Neural progenitor cell (in vitro differentiated cells): ENCODE data around the gene PDE3A. TPM values are rescaled to one million over a fixed set of nuclear protein-coding genes. Genes with fewer than 3 reads are reported as not detected.

ENCODE experiments used
- DNase-seq: peaks from one replicate; pipeline ENCODE4 v3.0.0-alpha.2; 2016; ENCODE audit warnings: low spot score
- H2AFZ ChIP-seq: fragments of 200-600 bp; sonication (generic); replicated peaks from 2 replicates; pipeline ENCODE4 v1.6.1; 2016; ENCODE audit warnings: antibody characterized with exemption
- H3F3A ChIP-seq: fragments of 200-600 bp; sonication (generic); 2 replicates; pipeline ENCODE4 v1.6.1; 2016; ENCODE audit warnings: antibody characterized with exemption, low read depth
- H3K27ac ChIP-seq: fragments of 200-600 bp; sonication (generic); 2 replicates; pipeline ENCODE4 v1.5.1; 2016; ENCODE audit warnings: mild to moderate bottlenecking
- H3K27me3 ChIP-seq: fragments of 200-600 bp; sonication (generic); 2 replicates; pipeline ENCODE4 v1.6.1; 2016; ENCODE audit warnings: mild to moderate bottlenecking, moderate library complexity
- H3K36me3 ChIP-seq: fragments of 200-600 bp; sonication (generic); 2 replicates; pipeline ENCODE4 v1.5.1; 2016
- H3K4me1 ChIP-seq: fragments of 200-600 bp; sonication (generic); 2 replicates; pipeline ENCODE4 v1.6.1; 2016; ENCODE audit warnings: mixed run types
- H3K4me2 ChIP-seq: fragments of 200-600 bp; sonication (generic); 2 replicates; pipeline ENCODE4 v1.6.1; 2016
- H3K4me3 ChIP-seq: fragments of 200-600 bp; sonication (generic); 2 replicates; pipeline ENCODE4 v1.5.1; 2016
- H3K79me2 ChIP-seq: fragments of 200-600 bp; sonication (generic); 2 replicates; pipeline ENCODE4 v1.6.1; 2016; ENCODE audit warnings: low read depth
- H3K9ac ChIP-seq: fragments of 200-600 bp; sonication (generic); 2 replicates; pipeline ENCODE4 v1.6.1; 2016
- H3K9me3 ChIP-seq: fragments of 200-600 bp; sonication (generic); 2 replicates; pipeline ENCODE4 v1.5.1; 2016; ENCODE audit warnings: low read depth
- H4K20me1 ChIP-seq: fragments of 200-600 bp; sonication (generic); 2 replicates; pipeline ENCODE4 v1.6.1; 2016; ENCODE audit warnings: low read depth
- H3K27ac Mint-ChIP-seq: 3 replicates; pipeline ENCODE4 v1.8.0; 2021; ENCODE audit warnings: mixed read lengths
- H3K27me3 Mint-ChIP-seq: 2 replicates; pipeline ENCODE4 v1.8.0; 2022; ENCODE audit warnings: low read depth, mild to moderate bottlenecking, inconsistent platforms, moderate library complexity, mixed read lengths; ENCODE audit not compliant: insufficient read depth
- H3K36me3 Mint-ChIP-seq: 3 replicates; pipeline ENCODE4 v1.8.0; 2021; ENCODE audit warnings: mixed read lengths
- H3K4me1 Mint-ChIP-seq: 3 replicates; pipeline ENCODE4 v1.8.0; 2021; ENCODE audit warnings: mixed read lengths
- H3K4me3 Mint-ChIP-seq: 3 replicates; pipeline ENCODE4 v1.8.0; 2021; ENCODE audit warnings: mild to moderate bottlenecking, moderate library complexity, mixed read lengths
- H3K9me3 Mint-ChIP-seq: 3 replicates; pipeline ENCODE4 v1.8.0; 2020; ENCODE audit warnings: mixed read lengths
- EZH2 ChIP-seq: fragments of 200-600 bp; sonication (generic); IDR thresholded peaks from 2 replicates; pipeline ENCODE4 v1.6.1; 2017; ENCODE audit warnings: antibody characterized with exemption, mild to moderate bottlenecking, moderate library complexity
- EZH2phosphoT487 ChIP-seq: fragments of 200-600 bp; sonication (generic); IDR thresholded peaks from 2 replicates; pipeline ENCODE4 v1.6.1; 2017; ENCODE audit warnings: antibody characterized with exemption
- total RNA-seq: library from RNA; depleted of rRNA; stranded (reverse); fragments of >200 nt; gene quantifications from 2 replicates; pipeline ENCODE4 v1.2.3, GENCODE V29; 2015; ENCODE audit warnings: low replicate concordance
- TF ChIP-seq, protein P1 (sequence below): fragments of 200-600 bp; sonication (generic); IDR thresholded peaks from 2 replicates; pipeline ENCODE4 v1.5.1; 2017; ENCODE audit warnings: antibody characterized with exemption, mild to moderate bottlenecking

PDE3A gene
- total RNA-seq, 1 donor from 2014 or later = 0.47 TPM

DNA sequence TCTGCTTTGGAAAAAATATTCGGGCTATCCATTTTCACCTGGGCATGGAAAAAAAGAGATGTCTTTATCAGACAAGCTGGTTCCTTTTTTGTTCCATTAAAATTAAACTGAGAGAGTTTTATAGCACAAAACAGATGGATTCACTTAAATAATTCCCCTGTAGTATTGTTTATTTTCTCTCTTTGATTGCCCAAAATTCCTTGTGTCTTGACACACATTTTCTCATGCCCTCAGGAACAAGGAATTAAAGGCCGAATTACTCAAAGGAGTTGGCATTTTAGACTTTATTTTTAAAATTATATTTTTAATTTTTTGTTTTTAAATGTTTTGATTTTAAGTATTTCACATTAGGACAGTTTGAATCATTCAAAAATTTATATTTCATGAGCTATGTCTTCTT lies 257.2 kb downstream of the PDE3A start:
- DNase-seq = no peak
- Mint-ChIP-seq H3K9me3 (no peaks in the 10 kb centered on the region), H3K4me3 (no peak overlapping the region), H3K27me3 (no peaks in the 10 kb centered on the region), H3K36me3 (no peaks in the 10 kb centered on the region), H3K27ac (no peak overlapping the region), H3K4me1 (peaks cover 12% of the 10 kb centered on the region)
- H4K20me1 ChIP-seq = no peaks in the 10 kb centered on the region
- H3K27me3 ChIP-seq = no peaks in the 10 kb centered on the region
- H3K4me3 ChIP-seq = no peak overlapping the region
- H3K9me3 ChIP-seq = no peaks in the 10 kb centered on the region
- H3K27ac ChIP-seq = no peak overlapping the region
- no peaks in the 10 kb centered on the region for H3F3A ChIP-seq
- H3K79me2 ChIP-seq = no peaks in the 10 kb centered on the region
- no peaks in the 10 kb centered on the region for H3K36me3 ChIP-seq
- no peak overlapping the region for H3K4me2 ChIP-seq
- peaks cover 10% of the 10 kb centered on the region for H3K4me1 ChIP-seq
- no peak for TF ChIP-seq EZH2
- no peak for TF ChIP-seq EZH2phosphoT487
- TF ChIP-seq, protein P1, sequence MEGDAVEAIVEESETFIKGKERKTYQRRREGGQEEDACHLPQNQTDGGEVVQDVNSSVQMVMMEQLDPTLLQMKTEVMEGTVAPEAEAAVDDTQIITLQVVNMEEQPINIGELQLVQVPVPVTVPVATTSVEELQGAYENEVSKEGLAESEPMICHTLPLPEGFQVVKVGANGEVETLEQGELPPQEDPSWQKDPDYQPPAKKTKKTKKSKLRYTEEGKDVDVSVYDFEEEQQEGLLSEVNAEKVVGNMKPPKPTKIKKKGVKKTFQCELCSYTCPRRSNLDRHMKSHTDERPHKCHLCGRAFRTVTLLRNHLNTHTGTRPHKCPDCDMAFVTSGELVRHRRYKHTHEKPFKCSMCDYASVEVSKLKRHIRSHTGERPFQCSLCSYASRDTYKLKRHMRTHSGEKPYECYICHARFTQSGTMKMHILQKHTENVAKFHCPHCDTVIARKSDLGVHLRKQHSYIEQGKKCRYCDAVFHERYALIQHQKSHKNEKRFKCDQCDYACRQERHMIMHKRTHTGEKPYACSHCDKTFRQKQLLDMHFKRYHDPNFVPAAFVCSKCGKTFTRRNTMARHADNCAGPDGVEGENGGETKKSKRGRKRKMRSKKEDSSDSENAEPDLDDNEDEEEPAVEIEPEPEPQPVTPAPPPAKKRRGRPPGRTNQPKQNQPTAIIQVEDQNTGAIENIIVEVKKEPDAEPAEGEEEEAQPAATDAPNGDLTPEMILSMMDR = no peak
- H3K9ac ChIP-seq = no peak overlapping the region
- H2AFZ ChIP-seq = no peak overlapping the region

DNA sequence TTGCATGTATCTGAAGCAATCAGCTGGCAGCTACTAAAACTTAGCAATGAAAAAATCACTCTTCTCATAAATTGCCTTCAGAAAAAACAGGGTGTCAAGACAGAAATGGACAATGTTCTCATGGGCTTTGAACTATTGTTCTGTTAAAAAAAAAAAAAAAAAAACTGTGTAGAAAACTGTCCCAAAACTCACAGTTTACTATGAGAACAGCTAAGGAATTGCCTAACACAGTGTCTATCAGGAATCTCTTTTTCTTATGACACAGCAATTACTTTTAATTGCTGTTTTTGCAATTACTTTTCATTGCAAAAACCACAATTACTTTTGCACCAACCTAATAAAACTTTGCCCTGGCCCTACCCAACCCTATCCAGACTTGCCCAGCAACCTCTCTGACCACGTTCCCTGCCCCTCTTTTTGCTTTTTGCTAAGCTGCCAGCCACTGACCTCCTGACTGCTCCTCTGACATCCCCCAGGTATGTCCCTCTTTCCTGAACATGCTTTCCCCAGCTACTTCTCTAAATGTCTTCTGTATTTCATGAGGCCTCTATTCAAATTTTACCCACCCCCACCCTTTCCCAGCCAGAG lies 258.8 kb downstream of the PDE3A start:
- H3K4me1 Mint-ChIP-seq = peaks cover 9% of the 10 kb centered on the region
- Histone ChIP-seq H3K9ac (no peak overlapping the region), H2AFZ (no peak overlapping the region), H3K27ac (no peak overlapping the region), H3K4me1 (peaks cover 10% of the 10 kb centered on the region), H3K79me2 (no peaks in the 10 kb centered on the region), H4K20me1 (no peaks in the 10 kb centered on the region), H3K4me2 (no peak overlapping the region), H3K4me3 (no peak overlapping the region), H3K27me3 (no peaks in the 10 kb centered on the region), H3K36me3 (no peaks in the 10 kb centered on the region), H3K9me3 (no peaks in the 10 kb centered on the region), H3F3A (no peaks in the 10 kb centered on the region)
- no peaks in the 10 kb centered on the region for H3K9me3 Mint-ChIP-seq
- TF ChIP-seq EZH2 (no peak), EZH2phosphoT487 (no peak)
- TF ChIP-seq, protein P1 = no peak
- DNase-seq = no peak
- no peak overlapping the region for H3K27ac Mint-ChIP-seq
- no peaks in the 10 kb centered on the region for H3K36me3 Mint-ChIP-seq
- no peaks in the 10 kb centered on the region for H3K27me3 Mint-ChIP-seq
- no peak overlapping the region for H3K4me3 Mint-ChIP-seq

DNA sequence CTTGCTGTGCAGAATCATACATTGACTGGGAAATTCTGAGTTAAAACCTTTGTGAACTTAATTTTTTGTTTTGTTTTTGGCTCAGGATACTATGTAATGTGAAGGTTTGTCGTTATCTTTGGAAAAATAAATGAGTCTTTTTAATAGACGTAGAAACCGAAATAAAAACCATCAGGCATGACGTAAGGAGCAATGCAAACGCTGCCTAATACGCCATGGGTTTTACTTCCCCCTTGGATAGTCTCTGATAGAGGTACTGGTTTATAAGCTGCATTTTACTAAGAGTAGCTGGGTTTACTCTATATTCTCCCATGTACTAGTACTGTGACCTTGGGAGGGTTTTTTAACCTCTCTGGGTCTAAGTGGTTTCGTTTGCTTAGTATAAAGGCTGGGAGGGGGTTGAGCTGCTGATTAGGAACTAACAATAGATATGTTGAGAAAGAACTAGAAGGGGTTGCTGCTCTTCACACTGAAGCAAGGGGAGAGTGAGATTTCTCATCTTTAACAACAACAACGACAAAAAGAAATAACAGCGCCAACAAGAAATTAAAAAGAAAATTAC lies 260.0 kb downstream of the PDE3A start:
- no peak for TF ChIP-seq EZH2phosphoT487
- peaks cover 8% of the 10 kb centered on the region for H3K4me1 Mint-ChIP-seq
- no peak overlapping the region for H3K27ac Mint-ChIP-seq
- H3K4me3 Mint-ChIP-seq = no peak overlapping the region
- Histone ChIP-seq H3K27ac (no peak overlapping the region), H3K4me1 (peaks cover 10% of the 10 kb centered on the region), H2AFZ (peak overlapping the region; percentile 51), H4K20me1 (no peaks in the 10 kb centered on the region), H3K4me3 (no peak overlapping the region), H3F3A (no peaks in the 10 kb centered on the region), H3K9ac (no peak overlapping the region), H3K27me3 (no peaks in the 10 kb centered on the region), H3K79me2 (no peaks in the 10 kb centered on the region), H3K36me3 (no peaks in the 10 kb centered on the region), H3K4me2 (no peak overlapping the region), H3K9me3 (no peaks in the 10 kb centered on the region)
- H3K27me3 Mint-ChIP-seq = no peaks in the 10 kb centered on the region
- DNase-seq = peak; percentile 12
- no peaks in the 10 kb centered on the region for H3K9me3 Mint-ChIP-seq
- no peaks in the 10 kb centered on the region for H3K36me3 Mint-ChIP-seq

DNA sequence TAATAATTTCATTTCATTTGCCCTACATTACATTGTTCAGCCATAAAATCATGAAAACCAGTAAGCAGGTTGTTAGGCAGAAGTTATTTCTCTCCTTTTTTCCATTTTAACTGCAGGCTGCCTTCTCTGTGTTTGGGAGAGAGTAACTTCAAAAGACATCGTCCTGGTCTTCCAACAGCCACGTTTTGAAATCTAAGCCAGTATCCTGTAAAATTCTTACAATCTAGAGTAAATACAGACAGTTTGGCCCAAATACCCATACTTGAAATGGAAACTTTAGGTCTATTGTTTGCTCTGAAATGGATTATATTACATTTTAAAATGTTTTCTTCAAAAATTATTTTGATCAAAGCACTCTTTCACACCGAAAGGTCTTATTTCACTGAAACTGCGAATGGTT lies 260.7 kb downstream of the PDE3A start:
- Histone ChIP-seq H3K27ac (no peak overlapping the region), H3K79me2 (no peaks in the 10 kb centered on the region), H3K4me3 (no peak overlapping the region), H3K9ac (no peak overlapping the region), H3K4me2 (no peak overlapping the region), H2AFZ (peak overlapping the region; percentile 51), H3K36me3 (no peaks in the 10 kb centered on the region), H4K20me1 (no peaks in the 10 kb centered on the region), H3F3A (no peaks in the 10 kb centered on the region), H3K9me3 (no peaks in the 10 kb centered on the region), H3K4me1 (peaks cover 10% of the 10 kb centered on the region), H3K27me3 (no peaks in the 10 kb centered on the region)
- no peaks in the 10 kb centered on the region for H3K36me3 Mint-ChIP-seq
- no peaks in the 10 kb centered on the region for H3K9me3 Mint-ChIP-seq
- H3K27ac Mint-ChIP-seq = no peak overlapping the region
- no peaks in the 10 kb centered on the region for H3K27me3 Mint-ChIP-seq
- TF ChIP-seq, protein P1 = no peak
- TF ChIP-seq EZH2phosphoT487 (no peak), EZH2 (no peak)
- H3K4me1 Mint-ChIP-seq = peaks cover 8% of the 10 kb centered on the region
- H3K4me3 Mint-ChIP-seq = no peak overlapping the region
- no peak for DNase-seq
